ENCODE results near the gene PXT1.

- TF ChIP-seq CTCF (IDR thresholded peaks at IDR 0.05; ENCODE audit: low read depth, low read length) (no peak), EZH2phosphoT487 (IDR thresholded peaks at IDR 0.05; ENCODE audit: low read depth) (no peak)
Measured at GRCh38 chr6:36442671-36443470, at the start of gene PXT1, which contains the start of gene KCTD20.
